Chondrocyte (in vitro differentiated cells): ENCODE results near the gene CA7. TPM values are rescaled to one million over a fixed set of nuclear protein-coding genes. Genes with fewer than 3 reads are reported as not detected.

ENCODE experiments used
- DNase-seq: peaks from one replicate; pipeline ENCODE4 v3.0.0; 2021; ENCODE audit warnings: mixed read lengths, low spot score
- H3K27ac Mint-ChIP-seq: one replicate; pipeline ENCODE4 v1.8.0; 2021; ENCODE audit warnings: mild to moderate bottlenecking, moderate library complexity, mixed read lengths; ENCODE audit not compliant: unreplicated experiment
- H3K27me3 Mint-ChIP-seq: 2 replicates; pipeline ENCODE4 v1.8.0; 2021; ENCODE audit warnings: low read depth, mixed read lengths
- H3K36me3 Mint-ChIP-seq: 2 replicates; pipeline ENCODE4 v1.8.0; 2021; ENCODE audit warnings: low read depth, mixed read lengths
- H3K4me1 Mint-ChIP-seq: 2 replicates; pipeline ENCODE4 v1.8.0; 2021; ENCODE audit warnings: low read depth, mild to moderate bottlenecking, mixed read lengths
- H3K4me3 Mint-ChIP-seq: one replicate; pipeline ENCODE4 v1.8.0; 2021; ENCODE audit warnings: mild to moderate bottlenecking, moderate library complexity, mixed read lengths; ENCODE audit not compliant: unreplicated experiment
- H3K9me3 Mint-ChIP-seq: 2 replicates; pipeline ENCODE4 v1.8.0; 2021; ENCODE audit warnings: low read depth, mixed read lengths
- CTCF ChIP-seq: fragments of 200-600 bp; sonication (generic); IDR thresholded peaks from 2 replicates; pipeline ENCODE4 v1.5.0; 2021; ENCODE audit warnings: antibody characterized with exemption, mild to moderate bottlenecking, moderate library complexity
- total RNA-seq: library from RNA; stranded (reverse); gene quantifications from 3 replicates; pipeline ENCODE4 v1.2.1, GENCODE V29; 2021

Gene CA7
- total RNA-seq, 1 donor from 2014 or later = not detected

GRCh38 chr16:66845791-66846221, 1.6 kb downstream of the CA7 start:
- no peak overlapping the region for H3K4me3 Mint-ChIP-seq
- H3K27me3 Mint-ChIP-seq = peaks cover 22% of the 10 kb centered on the region

GRCh38 chr16:66846266-66846665, 2.1 kb downstream of the CA7 start:
- DNase-seq = no peak
- Mint-ChIP-seq H3K9me3 (no peaks in the 10 kb centered on the region), H3K27me3 (peaks cover 24% of the 10 kb centered on the region), H3K4me3 (no peak overlapping the region), H3K36me3 (peaks cover 6% of the 10 kb centered on the region), H3K27ac (no peak overlapping the region), H3K4me1 (peaks cover 25% of the 10 kb centered on the region)
- no peak for TF ChIP-seq CTCF

More at GRCh38 chr16:66845791-66846221, 1.6 kb downstream of the CA7 start:
- no peak for DNase-seq
- no peak for TF ChIP-seq CTCF
- Mint-ChIP-seq H3K9me3 (no peaks in the 10 kb centered on the region), H3K27ac (no peak overlapping the region), H3K4me1 (peaks cover 25% of the 10 kb centered on the region), H3K36me3 (peaks cover 6% of the 10 kb centered on the region)

GRCh38 chr16:66846831-66847230, 2.6 kb downstream of the CA7 start:
- H3K27ac Mint-ChIP-seq = no peak overlapping the region

GRCh38 chr16:66847533-66848067, 3.4 kb downstream of the CA7 start:
- no peaks in the 10 kb centered on the region for H3K9me3 Mint-ChIP-seq
- no peak overlapping the region for H3K27ac Mint-ChIP-seq
- DNase-seq = peak; percentile 2
- no peak overlapping the region for H3K4me3 Mint-ChIP-seq
- H3K27me3 Mint-ChIP-seq = peaks cover 24% of the 10 kb centered on the region
- no peak for TF ChIP-seq CTCF
- peaks cover 25% of the 10 kb centered on the region for H3K4me1 Mint-ChIP-seq
- H3K36me3 Mint-ChIP-seq = peaks cover 6% of the 10 kb centered on the region

More at GRCh38 chr16:66846831-66847230, 2.6 kb downstream of the CA7 start:
- Mint-ChIP-seq H3K4me1 (peaks cover 25% of the 10 kb centered on the region), H3K27me3 (peaks cover 24% of the 10 kb centered on the region), H3K9me3 (no peaks in the 10 kb centered on the region), H3K36me3 (peaks cover 6% of the 10 kb centered on the region), H3K4me3 (no peak overlapping the region)
- TF ChIP-seq CTCF = no peak
- DNase-seq = no peak

GRCh38 chr16:66848172-66848571, 4.0 kb downstream of the CA7 start:
- no peaks in the 10 kb centered on the region for H3K9me3 Mint-ChIP-seq
- DNase-seq = no peak
- H3K27ac Mint-ChIP-seq = no peak overlapping the region
- peaks cover 3% of the 10 kb centered on the region for H3K36me3 Mint-ChIP-seq
- no peak for TF ChIP-seq CTCF
- no peak overlapping the region for H3K4me3 Mint-ChIP-seq
- peaks cover 21% of the 10 kb centered on the region for H3K27me3 Mint-ChIP-seq
- peaks cover 19% of the 10 kb centered on the region for H3K4me1 Mint-ChIP-seq
